ENCODE measurements around the gene PDIK1L. TPM values are rescaled to one million over a fixed set of nuclear protein-coding genes. Genes with fewer than 3 reads are reported as not detected.

Gene PDIK1L
- total and polyA plus RNA-seq, 9 of the 15 experiments (the other 6 are each of a cell fraction or from before 2014, with no cell fraction given) = 12.8 to 30.2 (median 21.5) TPM

GRCh38 chr1:26075421-26076144, 36.0 kb upstream of the PDIK1L start (continued):
- TF ChIP-seq ZNF592 (IDR thresholded peaks at IDR 0.05) (0 out of 2 replicates have a peak, but pooled peaks have one; percentile 32), CAMTA2 (CRISPR knock-in tag; conservative IDR thresholded peaks at IDR 0.05) (no peak), PRPF4 (IDR thresholded peaks at IDR 0.05; ENCODE audit: insufficient read depth, low read depth, low read length, poor library complexity, severe bottlenecking) (no peak), U2AF2 (optimal IDR thresholded peaks at IDR 0.05; ENCODE audit: low read depth, low read length) (no peak), NR4A1 (CRISPR knock-in tag; IDR thresholded peaks at IDR 0.05) (no peak), NR4A1 (tag; IDR thresholded peaks at IDR 0.05) (0 out of 2 replicates have a peak, but pooled peaks have one; percentile 42), SIN3B (IDR thresholded peaks at IDR 0.05; ENCODE audit: low read depth) (no peak)
